A549 (cell line): Measurements from ENCODE around the gene TBC1D22A. TPM values are rescaled to one million over a fixed set of nuclear protein-coding genes. Genes with fewer than 3 reads are reported as not detected.

Source experiments
- ATAC-seq, 2 experiments: fragments of 200-7000 bp in 1 of 2; fragments of >200 bp in 1 of 2; cut with Nextera tagmentation in 1 of 2; cut with Tn5 transposase in 1 of 2; 3 replicates each; pipeline versions ENCODE4 v1.8.0 to v1.9.1; 2018 to 2020; ENCODE audit warnings: mild to moderate bottlenecking in 1 of 2, moderate library complexity in 1 of 2
- CTCF ChIA-PET: fragments of 300-600 bp; sonication (Branson Sonifier 250); formaldehyde crosslinking; extraction: SDS; loops from one replicate; lab custom pipeline; 2021; ENCODE audit warnings: antibody characterized with exemption, inconsistent platforms; lab: Yijun Ruan, JAX
- POLR2A ChIA-PET: fragments of 350-600 bp; formaldehyde crosslinking; extraction: SDS; loops from one replicate; lab custom pipeline; 2021; ENCODE audit warnings: antibody characterized with exemption, inconsistent platforms; lab: Yijun Ruan, JAX
- DNase-seq, 2 experiments: peaks; one replicate each; pipeline versions ENCODE4 v3.0.0 to v3.0.0-alpha.2; 2011 to 2016; ENCODE audit warnings: low read depth in 1 of 2, low spot score in 1 of 2
- FAIRE-seq: peaks from 2 replicates; lab custom pipeline; 2011; peaks lifted over from hg19 to GRCh38; lab: Jason Lieb, UNC
- H3K27ac ChIP-seq, 2 experiments: fragments of >200 bp; sonication (Bioruptor Twin); formaldehyde crosslinking; 3 replicates each; pipeline ENCODE4 v1.5.1; 2016 to 2017
- H3K4me1 ChIP-seq: fragments of >200 bp; sonication (Bioruptor Twin); formaldehyde crosslinking; 3 replicates; pipeline ENCODE4 v1.6.1; 2016
- H3K4me2 ChIP-seq: fragments of >200 bp; sonication (Bioruptor Twin); formaldehyde crosslinking; 3 replicates; pipeline ENCODE4 v1.6.1; 2016
- H3K4me3 ChIP-seq: fragments of >200 bp; sonication (Bioruptor Twin); formaldehyde crosslinking; 3 replicates; pipeline ENCODE4 v1.5.1; 2016
- H3K9me3 ChIP-seq: fragments of >200 bp; sonication (Bioruptor Twin); formaldehyde crosslinking; 3 replicates; pipeline ENCODE4 v1.6.1; 2016
- CHD2 ChIP-seq: fragments of 150-350 bp; IDR thresholded peaks from 2 replicates; pipeline ENCODE4 v1.6.1; 2014; ENCODE audit warnings: low read length; ENCODE audit not compliant: partially characterized antibody
- EHMT2 ChIP-seq: fragments of 200-600 bp; sonication (generic); IDR thresholded peaks from 2 replicates; pipeline ENCODE4 v1.6.1; 2016; ENCODE audit warnings: antibody characterized with exemption, low read depth, mild to moderate bottlenecking, moderate library complexity
- HEYL ChIP-seq: fragments of 250-450 bp; sonication (Bioruptor Pico); IDR thresholded peaks from 2 replicates; pipeline ENCODE4 v1.8.0; 2021; ENCODE audit warnings: mild to moderate bottlenecking, moderate library complexity
- HMGXB4 ChIP-seq: fragments of 250-450 bp; sonication (Bioruptor Pico); IDR thresholded peaks from 2 replicates; pipeline ENCODE4 v1.5.0; 2021; ENCODE audit warnings: mild to moderate bottlenecking, moderate library complexity, borderline replicate concordance
- HOXA7 ChIP-seq: fragments of 250-450 bp; sonication (Bioruptor Pico); IDR thresholded peaks from 2 replicates; pipeline ENCODE4 v1.5.0; 2020; ENCODE audit warnings: mild to moderate bottlenecking, moderate library complexity
- HOXB5 ChIP-seq: fragments of 250-450 bp; sonication (Bioruptor Pico); IDR thresholded peaks from 2 replicates; pipeline ENCODE4 v1.5.0; 2020; ENCODE audit warnings: mild to moderate bottlenecking, moderate library complexity
- JUNB ChIP-seq: fragments of >200 bp; sonication (Bioruptor Twin); formaldehyde crosslinking; IDR thresholded peaks from 2 replicates; pipeline ENCODE4 v1.6.1; 2016
- POLR2A ChIP-seq: IDR thresholded peaks from 2 replicates; pipeline ENCODE4 v1.6.1; 2012; ENCODE audit warnings: mild to moderate bottlenecking, low read length
- POLR2AphosphoS2 ChIP-seq: conservative IDR thresholded peaks from 2 replicates; pipeline ENCODE4 v1.6.1; 2012; ENCODE audit warnings: low read length, improper control_type of control experiment, inconsistent platforms
- RARB ChIP-seq: fragments of 250-450 bp; sonication (Bioruptor Pico); IDR thresholded peaks from 2 replicates; pipeline ENCODE4 v1.8.0; 2021; ENCODE audit warnings: mild to moderate bottlenecking, moderate library complexity
- REST ChIP-seq: fragments of 200-600 bp; sonication (generic); IDR thresholded peaks from 2 replicates; pipeline ENCODE4 v1.6.1; 2016; ENCODE audit warnings: antibody characterized with exemption, mild to moderate bottlenecking, moderate library complexity
- RFX5 ChIP-seq: fragments of 450-650 bp; IDR thresholded peaks from 2 replicates; pipeline ENCODE4 v1.7.1; 2014; ENCODE audit warnings: antibody characterized with exemption, mild to moderate bottlenecking, moderate library complexity
- SMC3 ChIP-seq: fragments of >200 bp; sonication (Bioruptor Twin); formaldehyde crosslinking; IDR thresholded peaks from 3 replicates; pipeline ENCODE4 v1.6.1; 2018; ENCODE audit warnings: inconsistent platforms
- SREBF2 ChIP-seq: fragments of 450-650 bp; IDR thresholded peaks from 2 replicates; pipeline ENCODE4 v1.6.1; 2014; ENCODE audit warnings: mild to moderate bottlenecking, moderate library complexity
- ZSCAN20 ChIP-seq: fragments of 250-450 bp; sonication (Bioruptor Pico); IDR thresholded peaks from 2 replicates; pipeline ENCODE4 v1.8.0; 2022; ENCODE audit warnings: mild to moderate bottlenecking, moderate library complexity
- WGBS: methylation state at CpG from one replicate; pipeline ENCODE4 v1.1.6; 2017; ENCODE audit errors: missing lambda C conversion rate; 5-methylcytosine and 5-hydroxymethylcytosine counted together
- polyA plus RNA-seq, 4 experiments: library from polyadenylated mRNA; depleted of rRNA in 3 of 4; stranded (reverse); fragments of >200 nt; fragmentation: RNase III in 1 of 4; extraction: RNeasy Plus Mini Kit Qiagen cat#74134 plus additional on column Dnase treatment in 1 of 4; gene quantifications; 2 replicates in 3 of 4; 3 replicates in 1 of 4; pipeline ENCODE4 v1.2.3, GENCODE V29; 2011 to 2017
- TF ChIP-seq, protein P1 (sequence below): IDR thresholded peaks from 2 replicates; pipeline ENCODE4 v1.6.1; 2012
- TF ChIP-seq, protein P2 (sequence below): IDR thresholded peaks from 2 replicates; pipeline ENCODE4 v1.6.1; 2012

The TBC1D22A gene
- polyA plus RNA-seq, 2 of the 4 experiments (the other 2 are of a cell fraction), result 8.9 to 10.8 TPM

DNA sequence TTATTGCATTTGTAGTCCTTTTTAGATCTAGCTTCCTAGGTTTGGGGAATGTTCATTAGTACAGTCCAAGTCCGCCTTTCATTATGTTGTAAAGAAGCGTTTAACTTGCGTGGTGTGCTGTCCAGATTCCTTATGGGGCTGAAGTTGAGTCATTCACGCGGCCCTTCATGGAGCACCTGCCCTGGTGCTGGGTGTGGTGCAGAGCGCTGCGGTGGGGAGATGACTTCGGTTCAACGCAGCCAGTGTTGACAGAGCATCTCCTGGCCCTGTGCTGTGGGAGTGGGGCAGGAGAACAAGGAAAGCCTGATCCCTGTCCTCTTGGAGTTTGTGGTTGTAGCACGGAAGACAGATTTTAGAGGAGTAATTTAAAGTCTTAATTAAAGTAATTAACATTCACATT is 152.0 kb downstream of the TBC1D22A start:
- FAIRE-seq, result no peak
- TF ChIP-seq HEYL (CRISPR knock-in tag) (no peak), REST (no peak), HOXA7 (CRISPR knock-in tag) (no peak), SREBF2 (no peak), SMC3 (no peak), ZSCAN20 (CRISPR knock-in tag) (no peak), EHMT2 (no peak), JUNB (no peak), POLR2AphosphoS2 (no peak), HOXB5 (CRISPR knock-in tag) (no peak), RARB (CRISPR knock-in tag) (no peak), HMGXB4 (CRISPR knock-in tag) (no peak), RFX5 (no peak), POLR2A (no peak)
- TF ChIP-seq, protein P1, sequence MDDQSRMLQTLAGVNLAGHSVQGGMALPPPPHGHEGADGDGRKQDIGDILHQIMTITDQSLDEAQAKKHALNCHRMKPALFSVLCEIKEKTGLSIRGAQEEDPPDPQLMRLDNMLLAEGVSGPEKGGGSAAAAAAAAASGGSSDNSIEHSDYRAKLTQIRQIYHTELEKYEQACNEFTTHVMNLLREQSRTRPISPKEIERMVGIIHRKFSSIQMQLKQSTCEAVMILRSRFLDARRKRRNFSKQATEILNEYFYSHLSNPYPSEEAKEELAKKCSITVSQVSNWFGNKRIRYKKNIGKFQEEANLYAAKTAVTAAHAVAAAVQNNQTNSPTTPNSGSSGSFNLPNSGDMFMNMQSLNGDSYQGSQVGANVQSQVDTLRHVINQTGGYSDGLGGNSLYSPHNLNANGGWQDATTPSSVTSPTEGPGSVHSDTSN, result no peak
- TF ChIP-seq, all 56 proteins: peak for 0
- H3K4me2 ChIP-seq, result no peak overlapping the region
- DNase-seq, result no peak
- POLR2A ChIA-PET, result no interaction called here
- H3K27ac ChIP-seq, result no peak overlapping the region
- no peak for ATAC-seq
- 85% methylated on average over 10 of the region's 10 CpGs for WGBS
- H3K4me3 ChIP-seq, result no peak overlapping the region
- H3K4me1 ChIP-seq, result no peaks in the 10 kb centered on the region
- H3K9me3 ChIP-seq, result no peaks in the 10 kb centered on the region
- CTCF ChIA-PET, result no interaction called here

DNA sequence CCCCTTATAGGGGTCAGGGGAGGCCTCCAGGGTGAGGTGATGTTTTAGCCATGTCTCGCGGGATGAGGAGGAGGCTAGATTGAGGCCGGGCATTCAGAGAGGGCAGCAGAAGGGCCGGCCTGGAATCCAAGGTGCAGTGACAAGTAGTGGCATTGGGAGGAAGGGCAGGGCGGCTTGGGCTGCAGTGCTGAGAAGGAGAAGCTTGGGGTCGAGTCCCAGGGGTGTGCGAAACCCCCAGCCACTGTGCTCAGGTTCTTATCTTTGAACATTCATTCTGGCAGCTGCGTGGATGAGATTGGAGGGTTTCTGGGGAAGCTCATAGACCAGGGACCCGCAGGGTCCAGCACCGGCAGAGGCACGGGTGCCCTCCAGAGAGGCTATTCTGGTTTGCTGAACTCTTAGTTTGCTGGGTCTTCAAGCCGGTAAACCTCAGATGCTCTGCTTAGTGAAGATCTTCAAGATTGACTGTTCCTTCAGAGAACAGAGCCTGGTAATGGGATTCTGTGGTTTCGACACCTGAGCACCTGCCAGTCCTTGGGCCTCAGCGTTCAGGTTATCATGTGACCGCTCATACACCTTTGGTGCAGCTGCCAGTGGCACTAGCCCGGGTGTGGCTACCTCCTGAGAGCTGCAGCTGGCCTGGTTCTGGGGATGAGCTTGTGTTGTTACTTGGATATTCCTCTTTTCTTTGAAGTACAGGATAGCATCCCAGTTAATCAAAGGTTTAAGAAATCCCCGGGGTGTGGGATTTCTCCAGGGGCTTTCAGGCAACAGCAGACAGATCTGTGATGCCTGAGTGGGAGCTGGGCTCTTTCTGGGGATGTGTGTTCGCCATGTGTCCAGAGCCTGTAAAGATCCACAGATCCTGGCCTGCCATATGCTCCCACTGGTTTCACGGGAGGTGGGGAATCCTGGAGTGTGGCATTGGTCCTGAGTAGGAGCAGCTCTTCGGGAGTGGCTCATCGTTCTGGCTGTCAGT is 152.8 kb downstream of the TBC1D22A start:
- FAIRE-seq (no peak), DNase-seq (no peak)
- no peak overlapping the region for H3K27ac ChIP-seq
- H3K4me3 ChIP-seq, result no peak overlapping the region
- no peak overlapping the region for H3K4me2 ChIP-seq
- no peaks in the 10 kb centered on the region for H3K9me3 ChIP-seq
- H3K4me1 ChIP-seq, result no peaks in the 10 kb centered on the region
- WGBS, result 94% methylated on average over 17 of the region's 21 CpGs
- ChIA-PET CTCF (interaction anchor here (1.3 to 1.5 kb wide), 2 partner anchors 12 to 112 kb away, joined by 3 to 4 read pairs; no protein-coding TSS in a partner anchor), POLR2A (no interaction called here)
- no peak for TF ChIP-seq CHD2
- TF ChIP-seq, protein P2, sequence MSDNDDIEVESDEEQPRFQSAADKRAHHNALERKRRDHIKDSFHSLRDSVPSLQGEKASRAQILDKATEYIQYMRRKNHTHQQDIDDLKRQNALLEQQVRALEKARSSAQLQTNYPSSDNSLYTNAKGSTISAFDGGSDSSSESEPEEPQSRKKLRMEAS, result no peak
- TF ChIP-seq, all 56 proteins: peak for 0
- ATAC-seq, result no peak
